Pancreas (tissue), 10 donors: ENCODE results near the gene LTBP4. TPM values are rescaled to one million over a fixed set of nuclear protein-coding genes. Genes with fewer than 3 reads are reported as not detected.

ENCODE experiments used
- ATAC-seq, 4 donors: fragments of 200-7000 bp; cut with Tn5 transposase; one replicate each; pipeline versions ENCODE4 v1.8.0 to v1.9.1; 2020; ENCODE audit warnings: mild to moderate bottlenecking in 4 of 4, moderate library complexity in 4 of 4
- DNase-seq, 6 donors: peaks; one replicate each; pipeline ENCODE4 v3.0.0-alpha.2; 2020
- FAIRE-seq: peaks from 2 replicates; lab custom pipeline; 2012; peaks lifted over from hg19 to GRCh38; lab: Jason Lieb, UNC
- H3K27ac ChIP-seq, 4 donors: fragments of 200-600 bp; sonication (generic); 1 replicate in 3 of 4; 2 replicates in 1 of 4; pipeline versions ENCODE4 v1.5.0 to v1.8.0; 2020
- H3K27me3 ChIP-seq, 4 donors: fragments of 200-600 bp; one replicate each; pipeline ENCODE4 v1.8.0; 2021
- H3K36me3 ChIP-seq, 3 donors: fragments of 200-600 bp; sonication (generic) in 1 of 3; one replicate each; pipeline versions ENCODE4 v1.5.0 to v1.8.0; 2020 to 2021
- H3K4me1 ChIP-seq, 3 donors: fragments of 200-600 bp; one replicate each; pipeline ENCODE4 v1.8.0; 2021
- H3K4me3 ChIP-seq, 4 donors: fragments of 200-600 bp; sonication (generic) in 2 of 4; one replicate each; pipeline versions ENCODE4 v1.5.0 to v1.8.0; 2020 to 2021
- H3K9me3 ChIP-seq, 4 donors: fragments of 200-600 bp; one replicate each; pipeline ENCODE4 v1.8.0; 2021
- WGBS, 2 donors: extraction: QIAGEN DNeasy Blood & Tissue Kit; methylation state at CpG; one replicate each; pipeline ENCODE4 v1.1.7; 2013; 5-methylcytosine and 5-hydroxymethylcytosine counted together
- intact Hi-C, 3 donors: fragments of 100-400 bp; cut with DNase I; formaldehyde crosslinking; loops; one replicate each; pipeline versions ENCODE4 v1.11.1 to v1.14.2; 2022
- polyA plus RNA-seq, 2 donors: library from polyadenylated mRNA; stranded (reverse); fragments of 200-250 nt; gene quantifications; one replicate each; pipeline ENCODE4 v1.2.3, GENCODE V29; 2013
- total RNA-seq, 6 donors: library from RNA; stranded (reverse); fragmentation: NEBNext Ultra II Directional in 4 of 6; extraction: Animal tissue kit (Norgen Biotek cat#: 25700) in 4 of 6; gene quantifications; one replicate each; pipeline versions ENCODE4 v1.2.1 to v1.2.4, GENCODE V29; 2021 to 2023
- TF ChIP-seq, protein P1 (sequence below), 4 donors: fragments of 200-600 bp; sonication (generic) in 3 of 4; IDR thresholded peaks; one replicate each; pipeline versions ENCODE4 v1.5.0 to v1.8.0; 2021; ENCODE audit warnings: antibody characterized with exemption in 4 of 4
- donor health status: healthy with polysubstance abuse.
- donor health status: DM: no; HTN: no; CAD: no; lungs with moderate emphysema.
- donor health status: DM: no; HTN: no; CAD: no.
- donor health status: control.
- donor health status: control.
- donor health status: Bipolar disorder and iron deficiency.
- donor health status: DM: yes; HTN: yes; CAD: no.
- donor health status: DM: no; HTN: no; CAD: no.
- donor health status: DM: no; HTN: no; CAD: no.
- donor health status: DM: yes; HTN: yes; CAD: no.

LTBP4 gene
- total and polyA plus RNA-seq, 8 donors = 18.7 to 48.9 (median 28.2) TPM

- ATAC-seq = no peak
- H3K36me3 ChIP-seq = peaks cover 0 to 24% (median 3%) of the 10 kb centered on the region in 3 donors
- no peak overlapping the region for H3K4me3 ChIP-seq
- 93 to 96% methylated on average over 5 of the region's 5 CpGs for WGBS, 2 donors
- TF ChIP-seq, protein P1, sequence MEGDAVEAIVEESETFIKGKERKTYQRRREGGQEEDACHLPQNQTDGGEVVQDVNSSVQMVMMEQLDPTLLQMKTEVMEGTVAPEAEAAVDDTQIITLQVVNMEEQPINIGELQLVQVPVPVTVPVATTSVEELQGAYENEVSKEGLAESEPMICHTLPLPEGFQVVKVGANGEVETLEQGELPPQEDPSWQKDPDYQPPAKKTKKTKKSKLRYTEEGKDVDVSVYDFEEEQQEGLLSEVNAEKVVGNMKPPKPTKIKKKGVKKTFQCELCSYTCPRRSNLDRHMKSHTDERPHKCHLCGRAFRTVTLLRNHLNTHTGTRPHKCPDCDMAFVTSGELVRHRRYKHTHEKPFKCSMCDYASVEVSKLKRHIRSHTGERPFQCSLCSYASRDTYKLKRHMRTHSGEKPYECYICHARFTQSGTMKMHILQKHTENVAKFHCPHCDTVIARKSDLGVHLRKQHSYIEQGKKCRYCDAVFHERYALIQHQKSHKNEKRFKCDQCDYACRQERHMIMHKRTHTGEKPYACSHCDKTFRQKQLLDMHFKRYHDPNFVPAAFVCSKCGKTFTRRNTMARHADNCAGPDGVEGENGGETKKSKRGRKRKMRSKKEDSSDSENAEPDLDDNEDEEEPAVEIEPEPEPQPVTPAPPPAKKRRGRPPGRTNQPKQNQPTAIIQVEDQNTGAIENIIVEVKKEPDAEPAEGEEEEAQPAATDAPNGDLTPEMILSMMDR (IDR thresholded peaks at IDR 0.05) = no peak
- H3K9me3 ChIP-seq = no peaks in the 10 kb centered on the region
- H3K4me1 ChIP-seq = peaks cover 0 to 3% (median 0%) of the 10 kb centered on the region in 3 donors
- intact Hi-C loops = no loop called here
- no peaks in the 10 kb centered on the region for H3K27me3 ChIP-seq
- no peak for DNase-seq
- no peak for FAIRE-seq
- no peak overlapping the region for H3K27ac ChIP-seq
Measured at GRCh38 chr19:40581531-40581930, 19.6 kb upstream of the LTBP4 start.

DNA sequence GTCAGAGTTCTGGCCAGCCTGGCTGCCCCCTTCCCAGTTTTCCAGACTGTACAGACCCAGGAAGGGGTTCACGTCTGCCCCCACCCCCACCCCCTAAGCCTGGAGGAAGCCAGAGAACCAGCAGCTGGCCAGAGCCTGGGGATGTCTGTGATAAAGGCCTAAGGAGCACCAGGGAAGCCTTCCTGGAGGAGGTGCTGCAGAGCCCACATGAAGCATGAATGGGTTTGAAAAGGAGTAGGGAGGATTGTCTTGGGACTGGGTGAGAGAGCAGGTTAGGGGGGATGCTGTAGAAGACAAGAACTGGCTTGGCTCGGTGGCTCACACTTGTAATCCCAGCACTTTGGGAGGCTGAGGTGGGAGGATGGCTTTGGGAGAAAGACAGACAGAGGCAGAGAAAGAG is 18.7 kb upstream of the LTBP4 start:
- H3K27me3 ChIP-seq = no peaks in the 10 kb centered on the region
- WGBS, 2 donors = 78 to 83% methylated on average over 2 of the region's 2 CpGs
- no peak overlapping the region for H3K27ac ChIP-seq
- DNase-seq = no peak
- no peak for ATAC-seq
- peaks cover 0 to 2% (median 0%) of the 10 kb centered on the region in 3 donors for H3K4me1 ChIP-seq
- no peak overlapping the region for H3K4me3 ChIP-seq
- intact Hi-C loops = no loop called here
- TF ChIP-seq, protein P1 (IDR thresholded peaks at IDR 0.05) = no peak
- peaks cover 0 to 24% (median 3%) of the 10 kb centered on the region in 3 donors for H3K36me3 ChIP-seq
- no peak for FAIRE-seq
- H3K9me3 ChIP-seq = no peaks in the 10 kb centered on the region

GRCh38 chr19:40583283-40583682 is 17.9 kb upstream of the LTBP4 start:
- H3K4me1 ChIP-seq = no peaks in the 10 kb centered on the region
- no peak overlapping the region for H3K27ac ChIP-seq
- intact Hi-C loops = no loop called here
- ATAC-seq (no peak), DNase-seq (no peak), FAIRE-seq (no peak)
- 86 to 90% methylated on average over 9 to 14 of the region's 14 CpGs for WGBS, 2 donors
- H3K4me3 ChIP-seq = no peak overlapping the region
- no peaks in the 10 kb centered on the region for H3K27me3 ChIP-seq
- TF ChIP-seq, protein P1 (IDR thresholded peaks at IDR 0.05) = no peak
- H3K36me3 ChIP-seq = peaks cover 0 to 24% (median 3%) of the 10 kb centered on the region in 3 donors
- H3K9me3 ChIP-seq = no peaks in the 10 kb centered on the region

DNA sequence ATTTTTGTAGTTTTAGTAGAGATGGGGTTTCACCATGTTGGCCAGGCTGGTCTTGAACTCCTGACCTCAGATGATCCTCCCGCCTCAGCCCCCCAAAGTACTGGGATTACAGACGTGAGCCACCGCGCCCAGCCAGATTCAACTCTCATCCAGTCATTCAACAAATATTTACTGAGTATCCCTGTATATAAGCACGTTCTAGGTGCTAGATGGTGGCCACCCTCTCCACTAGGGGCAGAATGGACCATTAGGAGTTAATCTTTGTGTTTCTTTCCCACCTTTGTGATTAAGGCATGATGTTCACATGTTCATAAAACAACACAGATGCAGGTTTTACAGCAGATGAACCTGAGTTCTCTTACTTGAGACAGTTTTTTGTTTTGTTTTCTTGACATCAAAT is 17.2 kb upstream of the LTBP4 start:
- Histone ChIP-seq H3K4me1 (no peaks in the 10 kb centered on the region), H3K9me3 (no peaks in the 10 kb centered on the region), H3K36me3 (peaks cover 0 to 24% (median 3%) of the 10 kb centered on the region in 3 donors), H3K27ac (no peak overlapping the region), H3K4me3 (no peak overlapping the region), H3K27me3 (no peaks in the 10 kb centered on the region)
- no peak for DNase-seq
- intact Hi-C loops = no loop called here
- 87 to 91% methylated on average over 5 of the region's 5 CpGs for WGBS, 2 donors
- TF ChIP-seq, protein P1 (IDR thresholded peaks at IDR 0.05) = no peak
- no peak for ATAC-seq
- FAIRE-seq = no peak

GRCh38 chr19:40585241-40585981 is 15.8 kb upstream of the LTBP4 start:
- TF ChIP-seq, protein P1 (IDR thresholded peaks at IDR 0.05) = no peak
- H3K9me3 ChIP-seq = no peaks in the 10 kb centered on the region
- DNase-seq (no peak), FAIRE-seq (no peak), ATAC-seq (no peak)
- no peak overlapping the region for H3K27ac ChIP-seq
- 91% methylated on average over 11 of the region's 11 CpGs for WGBS, 2 donors
- H3K27me3 ChIP-seq = no peaks in the 10 kb centered on the region
- H3K4me3 ChIP-seq = no peak overlapping the region
- H3K4me1 ChIP-seq = no peaks in the 10 kb centered on the region
- peaks cover 0 to 20% (median 2%) of the 10 kb centered on the region in 3 donors for H3K36me3 ChIP-seq
- intact Hi-C loops = no loop called here
